Mononuclear cell (primary cell): ENCODE results near the gene TEAD1. TPM values are rescaled to one million over a fixed set of nuclear protein-coding genes. Genes with fewer than 3 reads are reported as not detected.

Experiments used
- H3K27me3 ChIP-seq: 2 replicates; pipeline ENCODE4 v1.6.0; 2011; ENCODE audit warnings: low read length, control low read depth; ENCODE audit not compliant: insufficient read depth
- H3K4me1 ChIP-seq: 2 replicates; pipeline ENCODE4 v1.5.1; 2011; ENCODE audit warnings: mild to moderate bottlenecking, low read length, control low read depth; ENCODE audit not compliant: insufficient read depth
- H3K4me3 ChIP-seq: 2 replicates; pipeline ENCODE4 v1.5.1; 2011; ENCODE audit warnings: mild to moderate bottlenecking, low read length, moderate library complexity
- H3K9me3 ChIP-seq: 2 replicates; pipeline ENCODE4 v1.5.1; 2011; ENCODE audit warnings: low read depth, mild to moderate bottlenecking, control low read depth, low read length
- total RNA-seq: library from RNA; depleted of rRNA; stranded (reverse); fragments of >200 nt; gene quantifications from one replicate; pipeline ENCODE4 v1.2.3, GENCODE V29; 2012

The TEAD1 gene
- total RNA-seq, 1 donor = not detected

- Histone ChIP-seq H3K9me3 (no peaks in the 10 kb centered on the region), H3K4me3 (no peak overlapping the region), H3K4me1 (no peaks in the 10 kb centered on the region), H3K27me3 (peaks cover 51% of the 10 kb centered on the region)
Measured at GRCh38 chr11:12827929-12828812, 153.9 kb downstream of the TEAD1 start.

GRCh38 chr11:12829131-12829530, 154.9 kb downstream of the TEAD1 start:
- Histone ChIP-seq H3K4me1 (no peaks in the 10 kb centered on the region), H3K27me3 (peaks cover 51% of the 10 kb centered on the region)

DNA sequence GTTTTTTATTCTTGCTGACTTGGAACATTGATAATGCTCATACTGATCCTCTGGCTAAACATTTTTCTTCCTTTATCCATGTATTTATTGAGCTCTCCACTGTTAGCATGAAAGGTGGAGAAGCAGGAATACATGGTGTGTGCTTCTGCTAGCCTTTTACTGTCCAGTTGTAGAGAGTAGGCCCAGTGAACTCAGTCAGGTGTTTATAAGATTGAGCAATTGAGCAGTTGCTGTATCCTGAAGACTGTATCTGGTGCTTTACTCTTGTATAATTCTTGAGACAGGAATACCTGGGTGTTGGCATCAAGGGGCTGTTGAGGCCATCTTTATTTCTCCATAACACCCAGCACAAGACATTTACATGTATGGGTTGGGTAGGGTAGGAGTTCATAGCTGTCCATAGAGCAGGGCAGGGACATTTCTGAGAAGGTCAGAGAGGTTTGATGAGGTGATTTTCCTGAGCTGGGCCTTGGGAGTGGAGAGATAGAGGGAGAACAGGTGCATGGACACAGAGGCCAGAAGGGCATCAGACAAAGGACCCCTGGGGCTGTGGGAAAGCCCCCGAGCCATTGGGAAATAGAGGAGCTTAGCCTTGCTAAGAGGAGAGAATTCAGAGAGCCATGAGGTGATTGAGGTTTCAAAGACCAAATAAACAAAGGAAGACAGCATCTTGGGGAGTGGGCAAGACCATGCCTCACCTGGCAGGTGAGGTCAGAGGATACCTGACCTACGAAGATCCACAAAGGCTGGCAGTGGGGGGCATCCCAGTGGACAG, 155.5 kb downstream of the TEAD1 start:
- Histone ChIP-seq H3K9me3 (no peaks in the 10 kb centered on the region), H3K27me3 (peaks cover 51% of the 10 kb centered on the region), H3K4me1 (no peaks in the 10 kb centered on the region), H3K4me3 (no peak overlapping the region)

More at GRCh38 chr11:12829131-12829530, 154.9 kb downstream of the TEAD1 start:
- Histone ChIP-seq H3K4me3 (no peak overlapping the region), H3K9me3 (no peaks in the 10 kb centered on the region)

DNA sequence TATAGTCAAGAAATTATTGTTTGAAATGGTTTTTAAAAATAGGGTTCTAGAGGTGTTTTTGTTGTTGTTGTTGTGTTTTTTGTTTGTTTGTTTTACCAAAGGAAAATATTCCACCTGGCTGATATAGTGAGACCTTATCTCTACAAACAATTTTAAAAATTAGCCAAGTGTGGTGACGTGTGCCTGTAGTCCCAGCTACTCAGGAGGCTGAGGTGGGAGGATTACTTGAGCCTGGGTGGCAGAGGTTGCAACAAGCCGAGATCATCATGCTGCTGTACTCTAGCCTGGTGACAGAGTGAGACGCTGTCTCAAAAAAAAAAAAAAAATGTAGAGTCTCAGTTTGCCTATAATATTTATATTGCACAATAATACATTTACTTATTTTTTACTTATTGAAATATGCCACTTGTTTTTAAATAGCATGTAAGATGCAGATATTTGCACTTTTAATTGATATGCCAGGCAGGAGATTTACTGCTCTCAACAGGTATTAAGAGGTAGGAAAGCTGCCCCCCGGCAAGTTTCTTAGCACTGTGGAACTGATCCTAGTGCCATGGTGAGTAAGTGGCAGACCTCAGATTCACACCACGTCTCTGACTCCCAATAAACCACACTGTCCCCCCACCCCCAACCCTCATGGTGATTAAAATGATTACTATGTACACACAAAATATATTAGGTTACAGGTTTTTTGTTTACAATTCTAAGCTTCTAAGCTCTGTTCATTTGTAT, 157.4 kb downstream of the TEAD1 start:
- Histone ChIP-seq H3K27me3 (peaks cover 45% of the 10 kb centered on the region), H3K4me1 (no peaks in the 10 kb centered on the region), H3K4me3 (no peak overlapping the region), H3K9me3 (no peaks in the 10 kb centered on the region)

- Histone ChIP-seq H3K4me3 (no peak overlapping the region), H3K4me1 (no peaks in the 10 kb centered on the region), H3K9me3 (no peaks in the 10 kb centered on the region), H3K27me3 (peaks cover 36% of the 10 kb centered on the region)
Measured at GRCh38 chr11:12832480-12833224, 158.4 kb downstream of the TEAD1 start.

GRCh38 chr11:12834166-12834565, 159.9 kb downstream of the TEAD1 start:
- H3K27me3 ChIP-seq = peaks cover 21% of the 10 kb centered on the region
- no peak overlapping the region for H3K4me3 ChIP-seq
- H3K4me1 ChIP-seq = no peaks in the 10 kb centered on the region
- no peaks in the 10 kb centered on the region for H3K9me3 ChIP-seq

GRCh38 chr11:12834630-12835029, 160.4 kb downstream of the TEAD1 start:
- Histone ChIP-seq H3K27me3 (peaks cover 16% of the 10 kb centered on the region), H3K9me3 (no peaks in the 10 kb centered on the region), H3K4me3 (no peak overlapping the region), H3K4me1 (no peaks in the 10 kb centered on the region)

DNA sequence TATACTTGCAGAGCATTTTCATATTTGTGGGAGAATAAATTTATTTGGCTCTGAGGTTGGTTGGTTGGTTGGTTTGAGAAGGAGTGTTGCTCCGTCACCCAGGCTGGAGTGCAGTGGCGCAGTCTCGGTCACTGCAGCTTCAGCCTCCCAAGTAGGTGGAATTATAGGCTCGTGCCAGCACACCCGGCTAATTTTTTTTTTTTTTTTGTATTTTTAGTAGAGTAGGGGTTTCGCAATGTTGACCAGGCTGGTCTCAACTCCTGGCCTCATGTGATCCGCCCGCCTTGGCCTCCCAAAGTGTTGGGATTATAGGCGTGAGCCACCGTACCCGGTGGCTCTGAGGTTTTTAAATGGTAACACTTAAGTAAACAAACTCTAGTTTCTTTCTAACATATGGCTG, 161.1 kb downstream of the TEAD1 start:
- no peaks in the 10 kb centered on the region for H3K4me1 ChIP-seq
- no peak overlapping the region for H3K4me3 ChIP-seq
- peaks cover 10% of the 10 kb centered on the region for H3K27me3 ChIP-seq
- no peaks in the 10 kb centered on the region for H3K9me3 ChIP-seq

- H3K4me1 ChIP-seq = no peaks in the 10 kb centered on the region
- peaks cover 12% of the 10 kb centered on the region for H3K27me3 ChIP-seq
- H3K9me3 ChIP-seq = no peaks in the 10 kb centered on the region
- no peak overlapping the region for H3K4me3 ChIP-seq
Measured at GRCh38 chr11:12838463-12839123, 164.4 kb downstream of the TEAD1 start.

- Histone ChIP-seq H3K4me3 (no peak overlapping the region), H3K27me3 (peaks cover 12% of the 10 kb centered on the region), H3K9me3 (no peaks in the 10 kb centered on the region), H3K4me1 (no peaks in the 10 kb centered on the region)
Measured at GRCh38 chr11:12840871-12841660, 166.8 kb downstream of the TEAD1 start.

DNA sequence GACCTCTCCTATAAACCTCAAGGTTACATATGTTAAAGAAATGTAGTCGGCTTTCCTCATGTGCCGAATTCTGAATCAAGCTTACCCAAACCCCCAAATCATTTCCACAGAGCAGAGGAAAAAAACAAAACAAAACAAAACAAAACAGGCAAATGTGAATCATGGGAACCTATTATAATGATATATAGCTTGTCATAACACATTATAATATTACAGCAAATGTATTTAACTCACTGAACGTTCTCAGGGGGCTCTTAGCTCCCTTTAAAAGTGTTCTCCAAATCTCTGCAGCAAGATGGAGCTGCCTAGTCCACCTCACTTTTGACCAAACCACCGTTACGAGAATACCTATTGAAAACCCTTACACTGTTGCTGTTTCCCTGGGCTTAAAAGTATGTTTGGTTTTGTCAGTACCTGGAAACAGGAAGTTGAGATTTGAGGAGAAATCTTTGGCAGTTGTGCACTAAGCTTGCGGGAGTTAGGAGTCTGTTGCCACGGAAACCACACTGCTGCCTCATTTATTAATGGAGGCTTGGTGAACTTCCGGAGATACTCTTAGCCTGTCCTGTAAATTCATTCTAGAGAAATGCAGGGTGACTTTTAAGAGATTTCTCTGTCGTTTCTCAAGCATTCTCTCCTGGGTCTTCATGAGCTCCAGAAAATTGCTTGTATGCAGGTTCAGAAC, 167.9 kb downstream of the TEAD1 start:
- H3K4me1 ChIP-seq = no peaks in the 10 kb centered on the region
- no peaks in the 10 kb centered on the region for H3K9me3 ChIP-seq
- H3K4me3 ChIP-seq = no peak overlapping the region
- H3K27me3 ChIP-seq = peaks cover 12% of the 10 kb centered on the region

DNA sequence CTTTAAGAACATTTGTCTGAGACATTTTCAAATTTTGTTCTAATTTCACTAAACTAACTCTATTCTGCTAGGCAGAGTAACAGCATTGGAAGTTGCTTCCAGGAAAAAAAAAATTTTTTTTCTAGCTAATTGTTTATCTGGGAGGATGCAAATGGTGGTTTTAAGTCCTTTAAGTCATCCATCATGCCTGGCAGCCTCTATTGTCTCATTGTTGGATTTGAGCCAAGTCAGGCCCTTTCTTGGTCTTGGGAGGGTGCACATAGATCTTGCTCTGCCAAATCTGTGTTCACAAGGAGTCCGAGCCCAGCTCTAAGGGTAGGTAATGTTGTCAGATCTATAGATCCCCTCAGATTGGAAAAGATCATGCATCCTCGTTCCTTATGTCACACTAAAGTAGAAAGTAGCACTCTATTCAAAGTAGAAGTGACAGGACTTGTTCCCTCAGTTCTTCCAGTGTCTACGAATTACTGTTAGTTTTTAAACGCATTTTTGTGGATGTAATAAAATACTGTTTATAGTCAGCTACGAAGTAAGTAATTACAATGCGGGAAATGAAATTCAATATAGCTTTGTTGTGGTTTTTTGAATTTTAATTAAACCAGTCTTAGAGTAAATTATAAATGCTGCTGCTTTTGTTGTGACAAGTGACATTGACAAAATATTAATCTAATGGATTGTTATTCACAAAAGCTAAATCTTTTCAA, 168.9 kb downstream of the TEAD1 start:
- no peaks in the 10 kb centered on the region for H3K4me1 ChIP-seq
- no peak overlapping the region for H3K4me3 ChIP-seq
- peaks cover 12% of the 10 kb centered on the region for H3K27me3 ChIP-seq
- no peaks in the 10 kb centered on the region for H3K9me3 ChIP-seq
